NCI-H69 (cell line): ENCODE data around the gene CDC25A.
A peak's percentile ranks its signal among the peaks of the same experiment; 100 is the strongest.
"Not testable (repeated sequence)": the region's sequence is repeated elsewhere in the genome, so short reads cannot be mapped to it uniquely, and the experiment has no call there.

Experiments used
- DNase-seq: peaks from one replicate; lab custom pipeline; 2025; lab: John Stamatoyannopoulos, UW

CDC25A gene

DNA sequence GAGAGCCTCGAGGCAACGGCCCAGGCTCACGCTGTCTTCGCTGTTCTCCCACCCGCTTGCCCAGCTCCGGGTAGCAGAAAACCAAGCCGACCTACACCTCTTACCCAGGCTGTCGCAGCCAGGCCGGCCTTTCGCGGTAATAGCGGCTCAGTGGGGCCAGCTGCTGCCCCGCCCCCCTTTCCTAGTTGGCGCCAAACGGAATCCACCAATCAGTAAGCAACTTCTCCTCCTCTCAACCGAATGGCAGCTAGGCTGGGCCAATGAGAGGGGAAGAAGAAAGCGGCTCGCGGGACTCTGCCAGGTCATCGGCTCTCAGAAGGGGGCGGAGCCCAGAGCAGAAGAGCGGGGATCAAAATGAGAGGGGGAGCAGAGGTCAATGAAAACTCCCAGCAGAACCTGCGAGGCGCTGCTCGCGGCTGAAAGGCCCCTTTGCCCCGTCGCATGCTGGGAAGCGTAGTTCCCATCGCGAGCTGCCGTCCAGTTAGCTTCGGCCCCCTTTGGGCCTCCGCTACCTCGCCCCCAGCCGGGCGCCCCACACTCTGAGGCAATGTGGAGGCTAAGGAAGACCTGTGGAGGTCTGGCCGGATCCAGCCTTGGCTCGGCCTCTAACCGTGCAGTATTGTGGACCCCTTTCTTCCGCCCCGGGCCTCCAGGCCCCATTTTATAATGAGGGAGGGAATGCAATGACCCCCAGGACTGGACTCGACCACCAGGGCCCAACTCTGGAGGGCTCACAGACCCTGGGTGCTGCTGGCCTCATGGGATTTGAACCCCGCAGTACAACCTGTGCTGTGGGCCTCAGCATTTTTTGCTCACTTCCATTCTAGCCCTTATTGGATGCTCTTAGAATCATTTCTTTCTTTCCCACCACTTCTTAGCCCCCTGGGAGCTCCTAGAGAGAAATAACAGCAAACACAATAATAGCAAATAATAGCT lies at the start of gene CDC25A:
Gene CDC25A, minus strand, starts transcription at position 152 of the 936 bp plus-strand sequence. CDS start 470 bp downstream, outside the sequence.
- DNase-seq: peak; percentile 98

DNA sequence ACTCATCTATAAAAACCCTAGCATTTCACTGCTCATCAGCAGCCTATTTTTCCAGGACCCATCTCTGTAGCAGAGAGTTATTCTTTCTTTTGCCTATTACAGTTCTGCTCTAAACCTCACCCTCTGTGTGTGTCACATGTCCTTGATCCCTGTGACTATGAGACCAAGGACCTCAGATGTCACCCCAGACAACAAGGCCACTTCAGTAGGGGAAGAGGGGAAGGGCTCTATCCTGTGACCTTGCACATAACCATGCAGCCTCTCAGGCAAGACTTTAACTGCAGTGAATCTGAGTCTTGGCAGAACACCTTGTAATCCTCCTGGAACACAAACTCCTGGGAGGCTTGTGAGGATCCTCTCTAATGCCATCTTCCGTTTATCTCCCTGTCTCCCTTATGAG lies 48.3 kb upstream of the CDC25A start:
- DNase-seq: no peak

DNA sequence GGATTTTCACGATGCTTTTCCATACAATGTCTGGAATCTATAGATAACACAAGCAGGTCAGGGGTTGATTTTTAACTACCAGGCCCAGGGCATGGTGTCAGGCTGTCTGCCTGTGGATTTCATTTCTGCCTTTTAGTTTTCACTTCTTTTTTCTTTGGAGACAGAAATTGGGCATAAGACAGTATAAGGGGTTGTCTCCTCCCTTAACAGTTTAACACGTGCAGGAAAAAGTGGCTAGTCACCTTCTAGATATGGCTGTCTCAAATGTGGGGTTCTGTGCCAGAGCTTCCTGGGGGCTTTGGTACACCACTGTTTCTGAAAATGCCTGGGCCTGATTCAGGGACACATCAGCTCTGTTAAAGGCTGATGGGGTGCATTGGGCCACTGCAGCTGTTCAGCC lies 45.3 kb upstream of the CDC25A start:
- DNase-seq: no peak

DNA sequence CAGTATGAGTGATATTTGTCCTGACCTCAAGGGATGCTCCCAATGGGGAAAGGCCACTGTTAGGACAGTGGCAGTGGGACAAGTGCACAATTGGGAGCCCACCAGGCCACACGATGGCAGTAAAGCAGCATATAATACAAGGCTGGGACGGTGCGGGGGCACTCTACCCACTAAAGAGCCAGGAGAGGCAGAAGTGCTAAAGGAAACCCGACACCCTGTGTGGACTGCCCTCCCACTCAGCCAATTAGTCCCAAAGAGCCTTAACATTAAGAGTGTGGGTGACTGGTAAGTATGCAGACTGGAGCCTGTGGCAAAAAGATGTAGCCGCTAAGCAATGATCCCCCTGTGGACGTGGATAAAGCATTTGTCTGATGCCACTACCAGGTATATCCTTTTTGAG lies 44.5 kb upstream of the CDC25A start:
- peak; percentile 88 for DNase-seq

DNA sequence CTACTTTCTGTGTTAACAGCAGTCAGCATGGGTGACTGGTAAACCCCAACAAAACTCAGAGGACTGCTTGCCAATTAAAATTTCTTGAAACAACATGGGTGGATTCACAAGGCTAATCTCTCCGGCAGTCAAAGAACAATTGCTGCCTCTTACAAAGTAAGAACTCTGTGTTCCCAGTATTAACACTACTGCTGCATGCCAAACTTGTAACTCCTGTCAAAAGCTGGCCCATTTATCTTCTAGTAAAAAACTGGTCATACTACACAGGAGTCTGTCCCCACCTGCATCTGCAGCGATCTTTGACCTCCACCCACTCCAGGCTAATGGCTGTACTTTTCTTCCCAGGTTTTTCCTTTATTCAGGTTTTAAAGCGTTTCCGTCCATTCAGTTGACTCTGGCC lies 44.0 kb upstream of the CDC25A start:
- DNase-seq: no peak

DNA sequence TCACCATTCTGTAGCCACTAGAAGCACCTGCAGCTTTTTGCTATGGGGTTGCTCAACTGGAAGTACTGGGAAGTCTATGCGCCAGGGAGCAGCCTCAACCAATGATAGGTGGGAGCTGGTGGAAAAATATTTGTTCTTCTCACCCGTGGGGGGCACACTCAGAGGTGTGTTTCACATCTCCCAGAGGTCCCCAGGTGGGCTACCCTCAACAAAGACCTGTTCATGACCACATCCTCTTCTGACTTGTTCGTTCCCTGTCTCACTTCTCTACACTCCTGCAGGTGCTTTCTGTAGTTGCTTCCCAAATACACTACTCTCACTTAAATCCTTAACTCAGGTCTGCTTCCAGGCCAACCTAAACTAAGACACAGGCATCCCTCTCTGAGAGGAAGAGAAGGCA lies 38.7 kb upstream of the CDC25A start:
- no peak for DNase-seq

DNA sequence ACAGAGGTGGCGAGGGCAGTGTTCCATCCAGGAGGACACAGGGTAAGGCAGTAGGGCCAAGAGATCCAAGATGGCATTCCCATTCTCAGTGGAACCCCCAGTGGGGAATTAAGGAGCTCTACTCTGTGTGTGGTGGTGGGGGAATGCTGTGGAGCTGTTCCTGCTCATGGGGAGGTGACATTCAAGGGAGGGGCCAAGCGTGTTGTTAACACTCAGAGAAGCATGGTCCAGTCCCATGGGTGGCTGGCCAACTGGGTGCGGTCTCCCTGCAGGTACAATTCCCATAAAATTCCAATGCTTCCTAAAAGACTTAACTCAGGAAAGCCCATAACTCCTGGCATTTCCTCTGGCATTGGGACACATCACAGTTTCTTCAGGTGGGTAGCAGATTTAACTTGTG lies 37.4 kb upstream of the CDC25A start:
- no peak for DNase-seq

DNA sequence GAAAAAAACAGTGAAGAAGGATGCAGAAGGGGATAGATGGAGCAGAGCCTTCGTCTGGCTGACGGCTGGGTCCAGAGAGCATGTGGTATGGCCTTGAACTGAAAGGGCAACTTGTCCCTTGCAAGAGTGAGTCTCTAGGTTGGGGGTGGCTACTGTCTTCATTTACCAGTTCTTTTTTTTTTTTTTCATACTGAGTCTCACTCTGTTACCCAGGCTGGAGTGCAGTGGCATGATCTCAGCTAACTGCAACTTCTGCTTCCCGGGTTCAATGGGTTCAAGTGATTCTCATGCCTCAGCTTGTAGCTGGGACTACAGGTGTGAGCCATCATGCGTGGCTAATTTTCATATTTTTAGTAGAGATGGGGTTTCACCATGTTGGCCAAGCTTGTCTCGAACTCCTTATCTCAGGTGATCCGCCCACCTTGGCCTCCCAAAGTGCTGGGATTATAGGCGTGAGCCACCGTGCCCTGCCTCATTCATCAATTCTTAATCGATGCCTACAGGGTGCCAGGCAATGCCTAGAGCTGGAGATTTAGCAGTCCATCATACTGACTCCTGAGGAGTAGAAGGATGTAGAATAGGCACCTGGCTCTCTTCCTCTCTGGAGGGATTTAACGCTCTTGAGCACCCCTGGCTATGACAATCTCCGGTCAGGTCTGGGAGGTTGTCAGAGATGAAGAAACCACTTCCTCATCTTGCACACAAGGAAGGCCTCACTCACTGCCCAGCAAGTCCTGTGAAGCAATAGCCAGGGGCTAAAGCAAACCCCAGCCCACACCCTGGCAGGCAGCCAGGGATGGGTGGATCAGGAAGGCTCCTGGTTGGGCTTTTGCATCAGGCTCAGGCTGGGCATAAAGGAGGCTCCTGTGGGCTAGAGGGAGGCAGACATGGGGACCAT lies 34.6 kb upstream of the CDC25A start, which contains the start of gene CAMP:
Gene CAMP, plus strand, starts transcription at position 880 of the 898 bp plus-strand sequence. Its CDS starts 17 bp downstream, at position 897.
- peak; percentile 86 for DNase-seq

DNA sequence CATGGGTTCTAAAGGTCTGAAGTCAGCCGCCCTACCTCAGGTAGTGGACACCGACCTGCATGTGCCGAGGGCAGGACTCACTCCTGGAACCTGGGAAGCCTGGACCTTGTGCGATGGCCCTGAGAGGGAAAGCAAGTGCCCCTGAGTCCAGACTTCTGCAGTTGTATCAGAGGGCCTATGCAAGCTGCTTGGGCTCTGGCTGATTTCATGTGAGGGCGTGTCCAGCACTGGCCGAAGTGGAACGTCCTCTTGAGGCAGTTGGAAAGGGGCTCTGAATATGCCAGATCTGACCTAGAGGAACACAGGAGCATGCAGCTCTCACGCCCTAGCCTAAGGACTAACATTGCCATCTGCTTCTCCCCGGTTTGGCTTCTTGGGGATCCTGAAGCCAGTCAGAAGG lies 32.5 kb upstream of the CDC25A start:
- DNase-seq: no peak

DNA sequence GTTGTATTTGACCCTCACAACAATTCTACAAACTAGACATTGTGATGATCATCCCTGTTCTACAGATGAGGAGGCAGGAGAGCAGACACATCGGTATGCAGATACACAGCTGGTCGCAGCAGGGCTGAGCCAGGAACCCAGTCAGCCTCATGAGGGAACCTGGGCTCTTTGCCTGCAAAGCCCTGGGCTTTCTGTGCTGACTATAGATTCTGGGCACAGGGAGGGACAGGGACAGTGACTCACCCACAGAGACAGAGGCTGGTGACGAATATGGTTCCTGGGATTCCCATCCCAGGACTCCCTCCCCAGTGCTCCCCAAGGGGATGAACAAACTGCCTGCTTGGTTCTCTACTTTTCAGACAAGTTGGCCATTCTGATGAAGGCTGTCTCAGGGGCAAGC lies 31.3 kb upstream of the CDC25A start:
- no peak for DNase-seq

DNA sequence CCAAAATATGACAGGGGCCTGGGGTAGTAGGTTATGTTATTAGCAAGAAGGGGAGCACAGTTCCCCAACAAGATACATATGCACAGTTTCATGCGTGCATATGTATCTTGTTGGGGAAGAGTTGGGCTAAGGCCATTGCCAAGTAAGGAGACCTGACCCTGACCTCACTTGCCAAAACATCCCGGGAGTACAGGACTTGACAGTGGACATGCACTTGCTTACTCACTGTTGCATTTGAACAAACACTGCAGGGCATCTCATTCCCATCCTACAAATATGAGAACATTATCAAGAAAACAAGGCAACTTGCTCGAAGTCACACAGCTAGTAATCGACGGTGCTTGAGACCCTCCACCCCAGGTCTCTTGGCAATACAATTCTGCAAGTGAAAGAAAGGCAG lies 30.3 kb upstream of the CDC25A start:
- no peak for DNase-seq

DNA sequence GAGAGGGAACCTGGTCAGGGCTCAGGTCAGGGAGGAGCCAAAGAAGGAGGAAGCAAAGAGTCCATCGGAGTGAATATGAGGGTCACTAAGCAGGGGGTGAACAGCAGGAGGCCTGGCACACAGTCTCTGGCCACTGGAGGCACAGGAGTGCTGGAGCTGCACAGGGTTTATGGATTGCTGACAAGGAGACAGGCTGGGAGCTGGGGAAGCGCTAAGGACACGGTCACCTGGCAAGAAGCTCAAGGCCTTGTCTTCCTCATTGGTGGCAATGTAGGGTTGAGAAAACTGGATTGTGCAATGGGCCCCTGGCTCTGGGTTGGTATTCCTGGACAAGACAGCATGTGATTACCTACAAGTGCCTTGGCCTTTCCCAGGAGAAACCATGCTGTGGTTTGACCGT lies 29.2 kb upstream of the CDC25A start:
- DNase-seq: no peak

DNA sequence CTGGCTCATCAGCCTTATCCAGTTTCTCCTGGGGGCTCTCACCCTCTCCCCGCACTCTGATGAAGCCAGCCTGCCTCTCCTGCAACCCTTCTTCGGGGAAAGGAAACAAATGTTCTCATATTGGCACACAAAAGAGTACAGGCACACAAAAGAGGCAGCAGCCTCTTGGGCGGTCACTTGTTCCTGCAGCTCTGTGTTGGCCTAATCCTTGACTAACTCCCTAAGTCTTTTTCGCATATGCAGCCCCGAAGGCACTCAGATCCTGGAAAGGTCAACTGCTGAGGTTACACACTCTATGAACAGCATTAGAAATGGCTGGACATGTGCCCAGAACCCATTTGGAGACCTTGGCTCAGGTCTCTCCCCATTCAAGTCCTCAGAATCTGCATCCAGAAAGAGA lies 27.7 kb upstream of the CDC25A start:
- no peak for DNase-seq

DNA sequence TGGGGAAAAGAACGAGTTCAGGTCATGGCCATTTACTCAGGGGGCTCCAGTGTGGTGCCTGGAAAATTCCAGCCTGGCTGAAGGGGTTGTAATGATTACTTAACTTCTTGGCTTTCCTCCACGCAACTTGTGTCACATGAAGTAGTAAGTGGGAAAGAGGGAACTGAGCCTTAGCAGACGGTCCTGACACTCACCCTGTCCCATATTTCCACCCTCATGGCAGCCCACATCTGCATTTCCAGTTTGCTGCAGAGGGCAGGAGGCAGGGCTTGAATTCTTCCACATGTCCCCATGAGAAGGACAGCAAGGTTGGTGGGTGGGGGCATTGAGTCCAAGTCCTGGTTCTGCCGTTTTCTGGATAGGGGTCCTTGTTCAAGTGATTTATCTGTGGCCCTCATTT lies 27.2 kb upstream of the CDC25A start:
- DNase-seq: no peak

DNA sequence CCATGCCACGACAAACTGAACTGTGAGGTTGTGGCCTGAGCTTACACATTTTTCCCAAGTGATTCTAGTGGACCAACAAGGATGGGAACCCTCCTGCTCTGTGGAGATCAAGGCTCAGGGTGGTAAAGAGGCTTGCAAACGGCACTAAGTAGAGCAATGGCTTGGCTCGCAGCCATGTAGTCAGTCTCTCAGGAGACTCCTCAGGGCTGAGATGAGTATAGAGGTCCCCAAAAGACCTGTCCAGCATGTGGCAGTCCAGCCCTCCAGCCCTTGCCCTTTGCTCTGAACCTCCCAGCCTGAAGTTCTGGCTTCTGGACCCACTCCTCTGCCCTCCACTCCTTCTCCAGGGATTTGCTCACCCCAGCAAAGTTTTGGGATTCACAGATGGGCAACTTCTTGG lies 26.8 kb upstream of the CDC25A start:
- DNase-seq: no peak

DNA sequence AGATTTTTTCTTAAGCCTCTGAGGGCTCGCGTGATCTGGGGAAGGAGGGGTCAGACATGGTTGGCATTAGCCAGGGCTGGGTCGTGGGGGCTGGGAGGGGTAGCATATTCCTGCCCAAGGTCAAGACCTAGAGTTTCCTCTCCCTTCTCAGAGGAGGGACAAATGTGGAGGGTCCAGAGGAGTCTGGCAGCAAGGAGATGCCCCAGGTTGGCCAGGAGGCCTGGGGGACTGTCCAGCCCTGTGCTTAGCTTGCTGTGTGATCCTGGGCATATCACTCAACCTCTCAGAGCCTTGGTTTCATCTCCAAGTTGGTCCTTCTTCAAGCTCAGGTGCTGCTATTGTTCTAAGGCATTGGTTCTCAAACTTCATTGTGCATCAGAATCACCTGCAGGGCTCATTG lies 26.0 kb upstream of the CDC25A start:
- no peak for DNase-seq

DNA sequence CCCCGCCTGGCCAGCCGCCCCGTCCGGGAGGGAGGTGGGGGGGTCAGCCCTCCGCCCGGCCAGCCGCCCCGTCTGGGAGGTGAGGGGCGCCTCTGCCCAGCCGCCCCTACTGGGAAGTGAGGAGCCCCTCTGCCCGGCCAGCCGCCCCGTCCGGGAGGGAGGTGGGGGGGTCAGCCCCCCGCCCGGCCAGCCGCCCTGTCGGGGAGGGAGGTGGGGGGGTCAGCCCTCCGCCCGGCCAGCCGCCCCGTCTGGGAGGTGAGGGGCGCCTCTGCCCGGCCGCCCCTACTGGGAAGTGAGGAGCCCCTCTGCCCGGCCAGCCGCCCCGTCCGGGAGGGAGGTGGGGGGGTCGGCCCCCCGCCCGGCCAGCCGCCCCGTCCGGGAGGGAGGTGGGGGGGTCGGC lies 23.6 kb upstream of the CDC25A start:
- not testable (repeated sequence) for DNase-seq

DNA sequence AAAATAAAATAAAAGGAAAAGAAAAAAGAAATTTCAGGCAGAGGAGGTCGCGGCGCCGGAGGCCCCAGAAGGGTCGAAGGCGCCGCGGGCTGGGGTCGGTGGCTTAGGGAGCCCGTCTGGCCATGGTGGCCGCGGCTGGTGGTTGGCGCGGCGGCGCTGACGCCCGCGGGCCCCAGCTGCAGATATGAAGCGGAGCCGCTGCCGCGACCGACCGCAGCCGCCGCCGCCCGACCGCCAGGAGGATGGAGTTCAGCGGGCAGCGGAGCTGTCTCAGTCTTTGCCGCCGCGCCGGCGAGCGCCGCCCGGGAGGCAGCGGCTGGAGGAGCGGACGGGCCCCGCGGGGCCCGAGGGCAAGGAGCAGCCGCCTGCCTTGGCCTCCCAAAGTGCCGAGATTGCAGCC lies 22.3 kb upstream of the CDC25A start:
- not testable (repeated sequence) for DNase-seq

DNA sequence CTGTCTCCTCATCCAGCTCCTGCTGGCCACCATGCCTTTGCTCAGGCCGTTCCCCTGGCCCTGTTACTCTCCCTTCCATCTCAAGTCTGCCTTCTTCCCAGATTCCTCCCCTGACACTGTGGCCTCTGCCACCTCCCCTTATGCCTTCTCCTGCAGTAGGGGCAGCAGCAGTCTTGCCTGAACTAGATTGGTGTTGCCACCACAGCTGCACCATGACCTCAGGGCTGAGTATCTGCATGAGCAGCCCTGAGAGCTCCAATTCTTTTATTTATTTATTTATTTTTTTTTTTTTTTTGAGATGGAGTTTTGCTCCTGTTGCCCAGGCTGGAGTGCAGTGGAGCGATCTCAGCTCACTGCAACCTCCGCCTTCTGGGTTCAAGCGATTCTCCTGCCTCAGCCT lies 21.2 kb upstream of the CDC25A start:
- no peak for DNase-seq

DNA sequence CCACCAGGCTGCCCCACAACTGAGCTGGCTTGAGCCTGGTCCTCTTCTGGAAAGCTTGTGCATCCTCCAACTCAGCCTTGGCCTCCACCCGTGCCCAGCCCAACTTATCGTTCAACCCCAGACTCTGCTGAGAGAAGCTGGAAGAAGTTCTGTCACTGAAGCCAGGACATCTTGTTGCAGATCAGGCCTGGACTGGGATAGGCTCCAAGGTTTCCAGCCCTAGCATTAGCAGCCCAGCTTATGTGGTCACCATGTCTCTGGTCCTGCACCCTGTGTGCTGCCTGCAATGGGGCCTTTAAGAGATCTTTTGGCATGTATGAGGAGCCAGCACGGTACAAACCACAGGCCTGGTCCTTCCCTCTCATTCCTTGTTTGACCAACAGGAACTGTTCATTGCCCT lies 19.9 kb upstream of the CDC25A start:
- no peak for DNase-seq

DNA sequence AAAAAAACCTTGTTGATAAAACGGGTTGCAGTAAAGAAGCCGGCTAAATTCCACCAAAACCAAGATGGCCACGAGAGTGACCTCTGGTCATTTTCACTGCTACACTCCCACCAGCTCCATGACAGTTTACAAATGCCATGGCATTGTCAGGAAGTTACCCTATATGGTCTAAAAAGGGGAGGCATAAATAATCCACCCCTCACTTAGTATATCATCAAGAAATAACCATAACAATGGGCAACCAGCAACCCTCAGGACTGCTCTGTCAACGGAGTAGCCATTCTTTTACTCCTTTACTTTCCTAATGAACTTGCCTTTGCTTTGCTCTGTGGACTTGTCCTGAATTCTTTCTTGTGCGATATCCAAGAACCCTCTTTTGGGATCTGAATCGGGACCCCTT lies 14.4 kb upstream of the CDC25A start:
- DNase-seq: no peak

DNA sequence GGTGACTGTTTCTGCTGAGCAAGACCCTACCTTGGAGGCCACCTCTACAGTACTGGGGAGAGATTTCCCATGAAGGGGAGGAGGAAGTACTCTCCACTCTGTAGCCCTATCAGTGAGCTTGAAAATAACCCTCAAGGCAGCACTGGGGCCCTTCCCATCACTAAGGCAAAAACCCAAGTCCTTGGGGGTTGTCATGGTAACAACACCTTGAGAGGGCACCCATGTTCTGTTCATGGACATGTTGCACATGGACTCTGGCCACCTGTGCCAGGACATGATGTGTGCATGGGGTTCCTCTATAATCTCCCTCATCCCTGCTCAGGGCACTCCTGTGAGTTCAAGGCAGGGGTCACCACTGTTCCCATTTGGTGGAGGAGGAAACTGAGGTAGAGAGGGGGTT lies 10.9 kb upstream of the CDC25A start:
- no peak for DNase-seq

DNA sequence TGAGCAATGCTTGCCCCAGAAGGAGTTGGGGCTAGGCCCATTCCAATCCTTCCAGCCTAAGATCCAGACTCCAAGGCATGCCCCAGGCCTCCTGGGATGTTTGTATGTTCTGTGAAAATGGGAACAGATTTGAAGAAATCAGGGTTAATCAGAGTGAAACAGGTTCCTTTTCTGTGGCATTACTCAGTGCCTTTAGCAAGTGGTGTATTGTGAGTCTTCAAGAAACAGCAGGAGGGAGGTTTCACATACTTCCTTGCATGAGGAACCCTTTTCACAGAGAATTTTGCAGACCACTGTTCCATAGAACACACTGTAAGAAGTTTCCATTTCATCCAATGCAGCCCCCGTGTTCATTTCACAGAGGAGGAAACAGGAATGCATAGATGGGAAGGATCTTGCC lies 8.4 kb upstream of the CDC25A start:
- DNase-seq: no peak
